GM21529 (cell line): ENCODE data around the gene SLC38A3.
"Not testable (repeated sequence)": the region's sequence is repeated elsewhere in the genome, so short reads cannot be mapped to it uniquely, and the experiment has no call there.

Experiments used
- ATAC-seq: cut with Tn5 transposase; IDR thresholded peaks from one replicate; pipeline ENCODE4 v1.9.1; 2021; ENCODE audit not compliant: unreplicated experiment

Gene SLC38A3

GRCh38 chr3:50210176-50210509 is 5.1 kb downstream of the SLC38A3 start:
- no peak for ATAC-seq

- ATAC-seq, result no peak
These were observed 5.7 kb downstream of the SLC38A3 start for GRCh38 chr3:50210510-50211367.

GRCh38 chr3:50211368-50211717 is 6.3 kb downstream of the SLC38A3 start:
- not testable (repeated sequence) for ATAC-seq

GRCh38 chr3:50211930-50212329 is 6.9 kb downstream of the SLC38A3 start:
- no peak for ATAC-seq

GRCh38 chr3:50212502-50212901 is 7.4 kb downstream of the SLC38A3 start:
- ATAC-seq, result no peak

GRCh38 chr3:50212971-50213370 is 7.9 kb downstream of the SLC38A3 start:
- no peak for ATAC-seq

GRCh38 chr3:50213373-50213772 is 8.3 kb downstream of the SLC38A3 start:
- no peak for ATAC-seq

- ATAC-seq, result no peak
These were observed 9.8 kb downstream of the SLC38A3 start for GRCh38 chr3:50214824-50215223.

- ATAC-seq, result no peak
These were observed 10.5 kb downstream of the SLC38A3 start for GRCh38 chr3:50215529-50215928.

GRCh38 chr3:50217681-50218080 is 12.6 kb downstream of the SLC38A3 start:
- no peak for ATAC-seq

GRCh38 chr3:50218448-50218847 is 13.4 kb downstream of the SLC38A3 start:
- no peak for ATAC-seq

- no peak for ATAC-seq
These were observed 14.2 kb downstream of the SLC38A3 start for GRCh38 chr3:50219285-50219684.

GRCh38 chr3:50220109-50220508 is 15.0 kb downstream of the SLC38A3 start:
- ATAC-seq, result no peak

- no peak for ATAC-seq
These were observed 16.0 kb downstream of the SLC38A3 start for GRCh38 chr3:50221051-50221410.

GRCh38 chr3:50221411-50222168 is 16.5 kb downstream of the SLC38A3 start:
- no peak for ATAC-seq

GRCh38 chr3:50222169-50222528 is 17.1 kb downstream of the SLC38A3 start:
- ATAC-seq, result no peak

- no peak for ATAC-seq
These were observed 19.6 kb downstream of the SLC38A3 start for GRCh38 chr3:50224639-50225038.

- peak; percentile 25 for ATAC-seq
These were observed 21.9 kb downstream of the SLC38A3 start for GRCh38 chr3:50226888-50227389.

GRCh38 chr3:50227390-50228183 is 22.5 kb downstream of the SLC38A3 start:
- ATAC-seq, result peak; percentile 75

- not testable (repeated sequence) for ATAC-seq
These were observed 23.2 kb downstream of the SLC38A3 start for GRCh38 chr3:50228184-50228763.

- ATAC-seq, result no peak
These were observed 24.4 kb downstream of the SLC38A3 start for GRCh38 chr3:50229490-50229889.
